HEK293T (cell line): ENCODE data around the gene JMJD1C.

ENCODE experiments used
- ARNT ChIP-seq: fragments of 450-650 bp; IDR thresholded peaks from 2 replicates; pipeline ENCODE4 v1.6.1; 2017; ENCODE audit warnings: mild to moderate bottlenecking
- BHLHE40 ChIP-seq: fragments of 450-650 bp; IDR thresholded peaks from 2 replicates; pipeline ENCODE4 v1.6.1; 2016; ENCODE audit warnings: mild to moderate bottlenecking, moderate library complexity, borderline replicate concordance
- CTBP1 ChIP-seq: fragments of 450-650 bp; IDR thresholded peaks from 2 replicates; pipeline ENCODE4 v1.6.1; 2016; ENCODE audit warnings: borderline replicate concordance
- ELF4 ChIP-seq: fragments of 450-650 bp; IDR thresholded peaks from 2 replicates; pipeline ENCODE4 v1.6.1; 2017; ENCODE audit warnings: antibody characterized with exemption
- FOXK2 ChIP-seq: fragments of 450-650 bp; IDR thresholded peaks from 2 replicates; pipeline ENCODE4 v1.6.1; 2016; ENCODE audit warnings: mild to moderate bottlenecking
- FOXM1 ChIP-seq: fragments of 450-650 bp; IDR thresholded peaks from 2 replicates; pipeline ENCODE4 v1.6.1; 2017; ENCODE audit warnings: mild to moderate bottlenecking, borderline replicate concordance
- HDGF ChIP-seq: fragments of 450-650 bp; IDR thresholded peaks from 2 replicates; pipeline ENCODE4 v1.6.1; 2017; ENCODE audit warnings: antibody characterized with exemption, borderline replicate concordance
- L3MBTL2 ChIP-seq: fragments of 450-650 bp; conservative IDR thresholded peaks from 2 replicates; pipeline ENCODE4 v1.6.1; 2016; ENCODE audit warnings: mild to moderate bottlenecking
- NFRKB ChIP-seq: fragments of 450-650 bp; IDR thresholded peaks from 2 replicates; pipeline ENCODE4 v1.6.1; 2016; ENCODE audit warnings: mild to moderate bottlenecking, moderate library complexity
- PKNOX1 ChIP-seq: fragments of 450-650 bp; IDR thresholded peaks from 2 replicates; pipeline ENCODE4 v1.6.1; 2016
- SP1 ChIP-seq: fragments of 450-650 bp; IDR thresholded peaks from 2 replicates; pipeline ENCODE4 v1.6.1; 2017
- SUZ12 ChIP-seq: fragments of 450-650 bp; IDR thresholded peaks from 2 replicates; pipeline ENCODE4 v1.6.1; 2016; ENCODE audit warnings: mild to moderate bottlenecking
- TARDBP ChIP-seq: fragments of 450-650 bp; IDR thresholded peaks from 2 replicates; pipeline ENCODE4 v1.6.1; 2016
- ZNF384 ChIP-seq: fragments of 450-650 bp; IDR thresholded peaks from 2 replicates; pipeline ENCODE4 v1.6.1; 2016

- TF ChIP-seq L3MBTL2 (no peak), SP1 (no peak), ZNF384 (no peak), ARNT (no peak), SUZ12 (no peak), FOXM1 (no peak), TARDBP (no peak), BHLHE40 (no peak), FOXK2 (no peak), PKNOX1 (no peak), HDGF (no peak), ELF4 (no peak), NFRKB (no peak), CTBP1 (no peak)
Observed at GRCh38 chr10:63337455-63338251, 128.1 kb downstream of the JMJD1C start.
